GM18861 (cell line): Measurements from ENCODE around the gene PRL.

ENCODE experiments used
- ATAC-seq: cut with Tn5 transposase; IDR thresholded peaks from one replicate; pipeline ENCODE4 v1.9.1; 2021; ENCODE audit not compliant: unreplicated experiment

Gene PRL

DNA sequence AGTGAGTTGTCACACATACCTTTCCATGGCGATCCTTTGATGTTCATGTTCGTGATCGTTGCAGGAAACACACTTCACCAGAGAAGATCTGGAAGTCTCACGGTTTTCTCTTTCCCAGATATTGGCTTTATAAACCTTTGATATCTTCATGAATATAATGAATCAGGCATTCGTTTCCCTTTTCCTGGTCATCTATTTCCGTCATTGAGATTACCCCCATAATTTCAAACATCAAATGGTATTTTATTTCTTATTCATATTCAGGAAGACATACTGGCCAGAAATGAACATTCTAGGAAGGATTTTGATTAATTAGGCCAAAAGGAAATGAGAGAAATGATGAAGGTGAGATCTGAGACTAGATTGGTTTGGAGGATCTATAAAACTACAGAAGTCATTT, at the start of gene PRL:
Gene PRL (minus strand): TSS at position 101 of the 400 bp plus-strand sequence. CDS start 54 bp downstream, at position 47.
- ATAC-seq, result no peak

- no peak for ATAC-seq
Observed at GRCh38 chr6:22343864-22344263, 47.0 kb upstream of the PRL start.

DNA sequence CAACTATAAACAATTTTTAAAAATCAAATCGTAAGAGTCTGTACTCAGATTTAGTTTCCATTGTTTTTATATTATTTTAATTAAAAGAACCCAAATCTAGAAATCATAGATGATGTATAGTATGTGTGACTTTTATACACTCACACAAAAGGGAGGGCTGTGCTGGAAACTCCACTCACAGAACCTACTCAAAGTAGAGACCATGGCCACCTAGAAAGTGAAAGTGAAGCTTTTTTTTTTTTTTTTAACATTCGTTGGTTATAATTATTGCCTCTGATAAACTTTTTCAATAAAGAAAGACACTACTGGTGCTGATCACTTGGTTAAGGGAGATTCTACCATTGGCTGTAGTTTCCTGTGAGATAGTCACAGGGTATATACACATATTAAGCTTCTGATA, 37.9 kb upstream of the PRL start:
- ATAC-seq, result no peak

- no peak for ATAC-seq
Observed at GRCh38 chr6:22333802-22334201, 37.0 kb upstream of the PRL start.

GRCh38 chr6:22332711-22333110, 35.9 kb upstream of the PRL start:
- no peak for ATAC-seq

GRCh38 chr6:22332216-22332615, 35.4 kb upstream of the PRL start:
- ATAC-seq, result no peak

- no peak for ATAC-seq
Observed at GRCh38 chr6:22330941-22331340, 34.1 kb upstream of the PRL start.

GRCh38 chr6:22328474-22328873, 31.6 kb upstream of the PRL start:
- no peak for ATAC-seq

DNA sequence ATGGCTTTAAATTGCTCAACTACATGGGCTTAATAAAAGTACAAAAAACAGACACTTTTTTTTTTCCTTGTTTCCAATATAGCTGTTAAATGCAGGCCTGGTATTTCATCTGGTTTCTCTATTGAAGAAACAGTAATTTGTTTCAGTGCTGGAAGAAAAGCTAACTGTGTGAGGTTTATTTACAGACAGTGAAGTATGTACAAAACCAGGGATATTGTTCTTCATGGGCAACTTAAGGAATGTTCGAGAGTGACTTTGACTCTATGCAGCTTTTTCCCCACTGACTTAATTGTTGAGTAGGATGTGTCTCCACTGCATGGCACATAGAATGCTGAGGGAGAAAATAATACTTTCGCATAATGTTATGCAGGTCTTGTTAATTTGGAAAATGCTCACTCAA, 31.0 kb upstream of the PRL start:
- no peak for ATAC-seq

DNA sequence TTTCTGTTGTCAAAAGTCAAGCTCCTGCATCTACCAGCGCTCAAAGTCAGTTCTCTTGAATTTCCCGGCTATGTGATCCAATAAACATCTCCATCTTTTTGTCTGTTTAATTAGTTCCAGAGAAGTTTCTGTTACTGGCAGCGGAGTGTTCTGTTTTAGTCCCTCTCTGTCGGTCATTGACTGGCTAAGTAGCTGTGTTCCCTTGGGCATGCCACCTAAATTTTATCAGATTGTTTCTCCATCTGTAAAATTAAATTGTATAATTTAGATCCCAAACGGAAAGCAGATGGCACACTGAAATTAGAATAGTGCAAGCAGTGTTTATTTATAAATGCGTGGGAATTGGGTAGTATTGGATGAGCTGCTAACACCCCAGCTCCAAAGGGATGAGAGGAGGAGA, 29.7 kb upstream of the PRL start:
- no peak for ATAC-seq

GRCh38 chr6:22325481-22325880, 28.6 kb upstream of the PRL start:
- no peak for ATAC-seq

- no peak for ATAC-seq
Observed at GRCh38 chr6:22323848-22324247, 27.0 kb upstream of the PRL start.

GRCh38 chr6:22322103-22323030, 25.5 kb upstream of the PRL start:
- no peak for ATAC-seq

DNA sequence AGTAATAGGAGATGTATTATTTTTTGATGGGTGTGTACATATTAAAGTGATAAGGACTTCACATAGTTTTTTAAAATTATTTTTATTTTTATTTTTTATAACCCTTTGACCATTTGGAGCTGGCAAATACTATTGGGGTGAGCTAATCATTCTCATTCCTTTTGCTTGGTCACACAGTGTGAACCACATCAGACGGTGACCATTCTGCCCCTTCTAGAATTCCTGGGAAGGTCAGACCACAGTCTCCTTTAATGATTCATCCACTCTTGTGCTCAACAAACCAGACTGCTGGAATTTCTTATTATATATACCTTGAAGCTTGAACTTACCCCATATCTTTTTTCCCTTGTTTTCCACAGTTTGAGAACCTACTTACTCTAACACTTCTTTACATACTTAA, 23.9 kb upstream of the PRL start:
- ATAC-seq, result no peak

GRCh38 chr6:22318404-22318803, 21.6 kb upstream of the PRL start:
- ATAC-seq, result no peak

GRCh38 chr6:22313796-22314195, 17.0 kb upstream of the PRL start:
- ATAC-seq, result no peak

GRCh38 chr6:22308939-22309338, 12.1 kb upstream of the PRL start:
- no peak for ATAC-seq

GRCh38 chr6:22306741-22307466, 10.1 kb upstream of the PRL start:
- no peak for ATAC-seq

- no peak for ATAC-seq
Observed at GRCh38 chr6:22302838-22303237, 6.0 kb upstream of the PRL start.

- ATAC-seq, result no peak
Observed at GRCh38 chr6:22300273-22300998, 3.6 kb upstream of the PRL start.

GRCh38 chr6:22298475-22298890, 1.6 kb upstream of the PRL start:
- ATAC-seq, result no peak

DNA sequence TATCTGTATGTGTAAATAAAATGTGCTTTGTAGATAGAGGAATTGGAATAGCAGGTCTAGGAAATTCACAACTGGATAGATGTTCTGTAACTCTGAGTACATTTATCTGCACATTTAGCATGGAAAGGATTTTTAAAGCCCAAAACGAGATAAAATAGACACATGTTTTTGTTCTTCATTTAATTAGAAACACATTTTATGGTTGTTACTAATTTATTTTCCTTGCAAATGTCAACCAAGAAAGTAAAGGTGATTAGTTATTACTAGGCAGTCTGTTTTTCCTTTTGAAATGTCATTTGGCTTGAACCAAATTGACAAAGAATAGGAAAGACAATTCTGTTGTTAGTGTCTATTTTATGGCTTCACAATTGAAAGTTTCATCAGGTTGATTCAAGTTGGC, 769 bp downstream of the PRL start:
- no peak for ATAC-seq
